ENCODE measurements around the gene DSCAM. TPM values are rescaled to one million over a fixed set of nuclear protein-coding genes. Genes with fewer than 3 reads are reported as not detected.

The DSCAM gene
- total RNA-seq, 2 donors from 2014 or later: not detected

DNA sequence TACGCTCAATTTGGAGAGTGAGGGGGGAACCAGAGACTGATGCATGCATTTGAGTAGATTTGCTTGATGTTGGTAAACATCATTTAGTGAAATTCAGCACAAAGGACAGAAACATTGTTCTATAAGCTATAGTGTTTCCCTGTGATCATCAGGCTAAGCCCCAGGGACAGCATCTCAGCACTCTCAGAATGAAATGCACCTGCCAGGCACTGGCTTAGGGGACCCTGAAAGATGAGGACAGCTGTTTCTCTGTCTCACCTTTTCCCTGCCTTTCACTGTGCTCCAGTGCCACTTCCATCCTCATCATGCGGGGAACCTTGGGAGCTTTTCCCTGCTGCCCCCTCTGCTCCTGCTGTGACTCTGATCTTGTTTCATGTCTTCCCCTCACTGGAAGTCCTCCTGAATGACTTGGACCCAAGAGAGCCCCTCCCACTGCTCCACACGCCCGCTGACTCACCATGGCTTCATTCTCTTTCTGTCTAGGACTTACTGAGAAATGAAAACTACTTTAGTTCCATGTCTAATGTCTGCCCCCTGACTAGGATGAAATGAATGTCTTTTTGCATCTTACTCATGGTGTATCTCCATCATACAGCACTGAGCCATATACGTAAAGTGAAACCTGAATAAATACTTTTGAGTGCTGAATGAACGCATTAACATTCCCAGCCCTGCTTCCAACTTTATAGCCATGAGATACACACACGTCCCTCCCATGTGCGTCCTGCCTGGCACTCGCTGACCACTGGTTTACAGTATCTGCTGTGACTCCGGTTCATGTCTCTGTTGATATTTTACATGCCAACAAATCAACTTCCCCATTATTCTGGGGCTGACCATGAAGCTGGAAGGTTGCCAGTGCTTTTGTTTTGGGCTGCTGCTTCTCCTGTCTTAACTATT, 797.7 kb downstream of the DSCAM start:
- Histone ChIP-seq H3K4me3 (no peak overlapping the region), H3K4me1 (peaks cover 0 to 12% of the 10 kb centered on the region in 2 donors), H3K36me3 (no peaks in the 10 kb centered on the region), H3K27me3 (no peaks in the 10 kb centered on the region), H3K27ac (no peak overlapping the region), H3K9me3 (no peaks in the 10 kb centered on the region)
- TF ChIP-seq, protein P1, sequence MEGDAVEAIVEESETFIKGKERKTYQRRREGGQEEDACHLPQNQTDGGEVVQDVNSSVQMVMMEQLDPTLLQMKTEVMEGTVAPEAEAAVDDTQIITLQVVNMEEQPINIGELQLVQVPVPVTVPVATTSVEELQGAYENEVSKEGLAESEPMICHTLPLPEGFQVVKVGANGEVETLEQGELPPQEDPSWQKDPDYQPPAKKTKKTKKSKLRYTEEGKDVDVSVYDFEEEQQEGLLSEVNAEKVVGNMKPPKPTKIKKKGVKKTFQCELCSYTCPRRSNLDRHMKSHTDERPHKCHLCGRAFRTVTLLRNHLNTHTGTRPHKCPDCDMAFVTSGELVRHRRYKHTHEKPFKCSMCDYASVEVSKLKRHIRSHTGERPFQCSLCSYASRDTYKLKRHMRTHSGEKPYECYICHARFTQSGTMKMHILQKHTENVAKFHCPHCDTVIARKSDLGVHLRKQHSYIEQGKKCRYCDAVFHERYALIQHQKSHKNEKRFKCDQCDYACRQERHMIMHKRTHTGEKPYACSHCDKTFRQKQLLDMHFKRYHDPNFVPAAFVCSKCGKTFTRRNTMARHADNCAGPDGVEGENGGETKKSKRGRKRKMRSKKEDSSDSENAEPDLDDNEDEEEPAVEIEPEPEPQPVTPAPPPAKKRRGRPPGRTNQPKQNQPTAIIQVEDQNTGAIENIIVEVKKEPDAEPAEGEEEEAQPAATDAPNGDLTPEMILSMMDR (IDR thresholded peaks at IDR 0.05): no peak
- DNase-seq (ENCODE audit: low spot score): no peak

DNA sequence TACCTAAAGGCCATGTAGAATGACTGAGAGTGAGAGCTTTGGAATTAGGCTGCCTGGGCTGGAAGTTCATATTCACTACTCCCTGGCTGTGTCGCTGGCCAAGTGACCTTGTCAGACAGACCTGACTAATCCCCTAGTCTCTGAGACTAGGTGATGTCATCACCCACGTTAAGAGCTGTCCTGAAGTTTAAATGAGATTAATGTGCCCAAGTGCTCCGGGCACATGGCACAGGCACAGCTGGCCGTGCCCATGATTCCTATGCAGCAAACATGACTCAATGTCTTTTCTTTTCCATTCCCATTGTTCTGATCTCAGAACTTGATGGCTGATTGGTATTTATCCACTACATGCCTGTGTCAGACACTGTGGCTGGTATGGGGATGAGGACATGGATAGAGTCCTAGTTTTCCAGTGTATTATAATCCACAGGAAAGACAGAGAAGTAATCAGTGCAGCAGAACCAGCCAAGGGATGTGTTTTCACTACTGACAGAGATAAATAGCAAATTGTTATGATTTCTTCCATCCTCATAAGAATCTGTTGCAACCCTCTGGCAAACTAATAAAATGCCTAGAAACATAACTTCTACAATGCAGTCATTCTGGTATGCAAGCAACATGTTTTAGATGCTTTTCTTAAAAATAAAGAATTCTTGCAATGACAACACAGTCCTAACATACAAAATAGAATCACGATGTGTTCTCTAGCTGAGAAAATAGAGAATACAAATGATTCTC, 798.8 kb downstream of the DSCAM start:
- Histone ChIP-seq H3K4me3 (no peak overlapping the region), H3K27me3 (no peaks in the 10 kb centered on the region), H3K36me3 (no peaks in the 10 kb centered on the region), H3K27ac (no peak overlapping the region), H3K4me1 (peaks cover 0 to 10% of the 10 kb centered on the region in 2 donors), H3K9me3 (no peaks in the 10 kb centered on the region)
- DNase-seq (ENCODE audit: low spot score): no peak
- TF ChIP-seq, protein P1 (IDR thresholded peaks at IDR 0.05): no peak

DNA sequence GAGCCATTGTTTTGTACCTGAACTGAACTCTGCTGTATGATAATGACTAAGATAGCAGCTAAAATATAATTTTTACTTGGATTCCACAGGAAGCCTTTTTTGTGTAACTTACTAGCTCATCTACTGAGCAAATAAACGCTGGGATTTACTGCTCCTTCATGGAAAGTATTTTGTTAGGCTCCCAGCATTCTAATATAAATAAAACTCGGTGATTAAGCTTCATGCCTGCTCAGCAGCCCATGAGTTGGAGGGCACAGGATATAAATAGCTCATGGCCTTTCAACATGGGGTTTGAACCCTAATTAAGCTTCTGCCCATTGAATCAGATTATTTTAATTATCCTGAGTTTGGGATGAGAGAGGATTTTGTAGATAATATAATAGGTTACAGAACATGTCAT, 799.7 kb downstream of the DSCAM start:
- H3K4me1 ChIP-seq: peaks cover 0 to under 1% of the 10 kb centered on the region in 2 donors
- H3K27ac ChIP-seq: no peak overlapping the region
- H3K27me3 ChIP-seq: no peaks in the 10 kb centered on the region
- no peak overlapping the region for H3K4me3 ChIP-seq
- no peak for DNase-seq (ENCODE audit: low spot score)
- H3K36me3 ChIP-seq: no peaks in the 10 kb centered on the region
- H3K9me3 ChIP-seq: no peaks in the 10 kb centered on the region
- TF ChIP-seq, protein P1 (IDR thresholded peaks at IDR 0.05): no peak

DNA sequence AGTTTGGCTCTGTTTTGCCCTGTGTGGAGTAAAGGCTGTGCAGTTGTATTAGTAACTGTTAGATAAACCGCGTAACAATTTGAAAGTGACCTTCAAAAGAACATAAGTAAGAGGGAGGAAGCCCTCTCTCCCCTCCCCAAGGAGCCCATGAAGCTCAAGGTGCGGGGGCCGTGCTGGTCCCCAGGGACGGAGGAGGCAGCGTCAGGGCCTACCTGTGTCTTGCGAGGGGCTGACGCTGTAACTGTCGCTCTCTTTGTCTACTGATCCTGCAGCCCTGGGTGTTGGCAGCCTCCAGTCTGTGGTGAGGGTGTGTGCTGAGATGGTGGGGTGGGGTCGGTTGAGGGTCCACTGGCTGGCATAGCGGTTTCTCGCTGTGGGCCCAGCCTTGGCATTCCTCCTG, 803.1 kb downstream of the DSCAM start:
- H3K36me3 ChIP-seq: no peaks in the 10 kb centered on the region
- H3K4me1 ChIP-seq: no peaks in the 10 kb centered on the region
- H3K27me3 ChIP-seq: no peaks in the 10 kb centered on the region
- H3K4me3 ChIP-seq: no peak overlapping the region
- DNase-seq (ENCODE audit: low spot score): no peak
- H3K27ac ChIP-seq: no peak overlapping the region
- no peaks in the 10 kb centered on the region for H3K9me3 ChIP-seq
- TF ChIP-seq, protein P1 (IDR thresholded peaks at IDR 0.05): no peak

DNA sequence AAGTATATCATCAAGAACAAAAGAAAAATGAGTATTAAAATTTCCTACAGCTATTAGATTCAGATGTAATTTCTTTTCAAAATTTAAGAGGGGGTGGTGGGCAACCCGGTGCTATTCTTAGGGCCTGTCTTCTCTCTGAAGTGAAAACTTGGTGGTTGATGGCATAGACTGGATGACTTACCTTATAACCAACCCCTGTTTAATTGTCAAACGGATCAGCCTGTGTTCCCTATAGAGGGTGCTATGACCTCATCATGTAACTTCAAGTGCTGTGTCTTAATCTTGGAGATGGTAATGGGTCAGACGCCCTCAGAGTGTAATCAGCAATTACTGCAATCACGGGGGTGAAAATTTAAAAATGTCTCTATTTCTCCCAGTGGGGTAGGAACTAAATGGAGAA, 803.5 kb downstream of the DSCAM start:
- no peaks in the 10 kb centered on the region for H3K4me1 ChIP-seq
- no peak overlapping the region for H3K4me3 ChIP-seq
- no peaks in the 10 kb centered on the region for H3K9me3 ChIP-seq
- no peaks in the 10 kb centered on the region for H3K27me3 ChIP-seq
- TF ChIP-seq, protein P1 (IDR thresholded peaks at IDR 0.05): no peak
- no peak overlapping the region for H3K27ac ChIP-seq
- no peak for DNase-seq (ENCODE audit: low spot score)
- no peaks in the 10 kb centered on the region for H3K36me3 ChIP-seq

Data from right atrium auricular region (tissue), 2 donors.